PC-9 (cell line): Measurements from ENCODE around the gene AQP9. TPM values are rescaled to one million over a fixed set of nuclear protein-coding genes. Genes with fewer than 3 reads are reported as not detected.

Experiments used
- BruUV-seq: library from RNA; stranded (reverse); fragments of 400-500 nt; replicated peaks from 2 replicates; lab custom pipeline; 2021; lab: Mats Ljungman, UMichigan
- CTCF ChIA-PET: fragments of 300-600 bp; sonication (Branson Sonifier 250); formaldehyde crosslinking; loops from one replicate; lab custom pipeline; 2022; ENCODE audit warnings: antibody characterized with exemption; lab: Charles Lee
- POLR2A ChIA-PET: fragments of 300-600 bp; sonication (Branson Sonifier 250); formaldehyde crosslinking; loops from one replicate; lab custom pipeline; 2022; ENCODE audit warnings: antibody characterized with exemption; ENCODE audit not compliant: unreplicated experiment; lab: Charles Lee
- DNase-seq, 2 experiments: peaks; one replicate each; pipeline versions ENCODE4 v3.0.0 to v3.0.0-alpha.2; 2015 to 2022; ENCODE audit warnings: mixed read lengths in 1 of 2
- H2AFZ ChIP-seq: fragments of 200-600 bp; sonication (generic); 2 replicates; pipeline ENCODE4 v1.8.1; 2017; ENCODE audit warnings: antibody characterized with exemption
- H3F3A ChIP-seq: fragments of 200-600 bp; sonication (generic); 2 replicates; pipeline ENCODE4 v1.8.1; 2017; ENCODE audit warnings: antibody characterized with exemption, mild to moderate bottlenecking, low read depth; ENCODE audit not compliant: insufficient read depth
- H3K27ac ChIP-seq: fragments of 200-600 bp; sonication (generic); 2 replicates; pipeline ENCODE4 v1.6.1; 2016; ENCODE audit warnings: mixed run types
- H3K27me3 ChIP-seq: fragments of 200-600 bp; sonication (generic); 2 replicates; pipeline ENCODE4 v1.6.1; 2016; ENCODE audit warnings: low read depth, mixed run types; ENCODE audit not compliant: insufficient read depth
- H3K36me3 ChIP-seq: fragments of 200-600 bp; sonication (generic); 2 replicates; pipeline ENCODE4 v1.6.1; 2016; ENCODE audit warnings: low read depth, mixed run types
- H3K4me1 ChIP-seq: fragments of 200-600 bp; sonication (generic); replicated peaks from 2 replicates; pipeline ENCODE4 v1.6.1; 2016; ENCODE audit warnings: mixed run types; ENCODE audit not compliant: insufficient read depth
- H3K4me2 ChIP-seq: fragments of 200-600 bp; sonication (generic); 2 replicates; pipeline ENCODE4 v1.6.1; 2017; ENCODE audit warnings: mixed run types
- H3K4me3 ChIP-seq: fragments of 200-600 bp; sonication (generic); 2 replicates; pipeline ENCODE4 v1.6.1; 2016; ENCODE audit warnings: mixed run types
- H3K79me2 ChIP-seq: fragments of 200-600 bp; sonication (generic); 2 replicates; pipeline ENCODE4 v1.6.1; 2017; ENCODE audit warnings: low read depth, mixed run types
- H3K9me2 ChIP-seq: fragments of 200-600 bp; sonication (generic); 2 replicates; pipeline ENCODE4 v1.8.1; 2017; ENCODE audit warnings: mild to moderate bottlenecking; ENCODE audit not compliant: insufficient read depth
- H3K9me3 ChIP-seq: fragments of 200-600 bp; sonication (generic); 2 replicates; pipeline ENCODE4 v1.8.1; 2016; ENCODE audit warnings: low read depth; ENCODE audit not compliant: insufficient read depth
- H4K20me1 ChIP-seq: fragments of 200-600 bp; sonication (generic); 2 replicates; pipeline ENCODE4 v1.8.1; 2017; ENCODE audit not compliant: insufficient read depth
- CTCF ChIP-seq: fragments of 200-600 bp; sonication (generic); conservative IDR thresholded peaks from 2 replicates; pipeline ENCODE4 v1.6.1; 2017; ENCODE audit warnings: mixed run types, antibody characterized with exemption, mild to moderate bottlenecking, moderate library complexity
- EZH2 ChIP-seq: fragments of 200-600 bp; sonication (generic); IDR thresholded peaks from 2 replicates; pipeline ENCODE4 v1.8.0; 2017; ENCODE audit warnings: antibody characterized with exemption, low read depth
- intact Hi-C: fragments of 100-400 bp; cut with micrococcal nuclease; formaldehyde crosslinking; loops from one replicate; pipeline ENCODE4 v1.10.0; 2022; ENCODE audit not compliant: unreplicated experiment
- total RNA-seq: library from RNA; stranded (reverse); gene quantifications from 2 replicates; pipeline ENCODE4 v1.2.3, GENCODE V29; 2021

The AQP9 gene
- total RNA-seq, 1 experiment from 2014 or later: not detected

- Histone ChIP-seq H3K9me2 (no peaks in the 10 kb centered on the region), H3K4me1 (peaks cover 43% of the 10 kb centered on the region), H3K36me3 (no peaks in the 10 kb centered on the region), H3K79me2 (no peaks in the 10 kb centered on the region), H4K20me1 (no peaks in the 10 kb centered on the region), H3K27me3 (no peaks in the 10 kb centered on the region), H3K4me2 (no peak overlapping the region), H2AFZ (no peak overlapping the region), H3F3A (peaks cover 17% of the 10 kb centered on the region), H3K9me3 (no peaks in the 10 kb centered on the region), H3K4me3 (no peak overlapping the region), H3K27ac (no peak overlapping the region)
- intact Hi-C loops: no loop called here
- CTCF ChIA-PET: no interaction called here
- no peak for TF ChIP-seq CTCF
- no peak for TF ChIP-seq EZH2
- DNase-seq: no peak
- POLR2A ChIA-PET: interaction anchor here (0.5 kb wide), 1 partner anchor 320 kb away, joined by 3 read pairs; no protein-coding TSS in a partner anchor
- no TSS peak for BruUV-seq
These were observed 94.3 kb downstream of the AQP9 start for GRCh38 chr15:58232281-58233065.

- TF ChIP-seq CTCF (no peak), EZH2 (no peak)
- BruUV-seq: no TSS peak
- intact Hi-C loops: no loop called here
- no peaks in the 10 kb centered on the region for H3K27me3 ChIP-seq
- 0 out of 2 replicates have a peak overlapping the region, but pooled peaks have one; percentile 48 for H3K27ac ChIP-seq
- ChIA-PET POLR2A (interaction anchor here (0.5 kb wide), 1 partner anchor 319 kb away, joined by 3 read pairs; no protein-coding TSS in a partner anchor), CTCF (no interaction called here)
- H3K36me3 ChIP-seq: no peaks in the 10 kb centered on the region
- peaks cover 17% of the 10 kb centered on the region for H3F3A ChIP-seq
- no peak overlapping the region for H3K4me2 ChIP-seq
- DNase-seq: no peak
- H3K4me3 ChIP-seq: no peak overlapping the region
- H3K79me2 ChIP-seq: no peaks in the 10 kb centered on the region
- peaks cover 37% of the 10 kb centered on the region for H3K4me1 ChIP-seq
- no peaks in the 10 kb centered on the region for H4K20me1 ChIP-seq
- H3K9me3 ChIP-seq: no peaks in the 10 kb centered on the region
- H2AFZ ChIP-seq: no peak overlapping the region
- H3K9me2 ChIP-seq: no peaks in the 10 kb centered on the region
These were observed 95.2 kb downstream of the AQP9 start for GRCh38 chr15:58233341-58233740.

Other genes with a start within 250 kb of the AQP9 start
- gene ALDH1A2, start 72.7 kb upstream of the AQP9 start, total RNA-seq: 3.1 and 4.0 TPM in 2 replicates